Suppressor macrophage (primary cell): ENCODE data around the gene ATP6V1D.
"Not testable (repeated sequence)": the region's sequence is repeated elsewhere in the genome, so short reads cannot be mapped to it uniquely, and the experiment has no call there.

Experiments
- DNase-seq, 4 experiments: peaks; one replicate each; pipeline ENCODE4 v3.0.0-alpha.2; 2020 to 2022
- total RNA-seq, 17 experiments: gene quantifications; one replicate each; lab custom pipeline; 2026; ENCODE audit warnings: mixed read lengths in 6 of 17, inconsistent platforms in 3 of 17; lab: John Stamatoyannopoulos, UW

The ATP6V1D gene
- total RNA-seq = 101 to 346 (median 179) reads per million in 17 experiments

- peak; percentile 100 for DNase-seq
These were observed at the start of gene ATP6V1D, which contains the start of gene EIF2S1 for GRCh38 chr14:67359775-67360469. Gene ATP6V1D (minus strand): TSS chr14:67359804. CDS start chr14:67359698, 106 bp downstream. Gene EIF2S1 (plus strand): TSS chr14:67360328. CDS start chr14:67364768, 4,440 bp downstream.

DNA sequence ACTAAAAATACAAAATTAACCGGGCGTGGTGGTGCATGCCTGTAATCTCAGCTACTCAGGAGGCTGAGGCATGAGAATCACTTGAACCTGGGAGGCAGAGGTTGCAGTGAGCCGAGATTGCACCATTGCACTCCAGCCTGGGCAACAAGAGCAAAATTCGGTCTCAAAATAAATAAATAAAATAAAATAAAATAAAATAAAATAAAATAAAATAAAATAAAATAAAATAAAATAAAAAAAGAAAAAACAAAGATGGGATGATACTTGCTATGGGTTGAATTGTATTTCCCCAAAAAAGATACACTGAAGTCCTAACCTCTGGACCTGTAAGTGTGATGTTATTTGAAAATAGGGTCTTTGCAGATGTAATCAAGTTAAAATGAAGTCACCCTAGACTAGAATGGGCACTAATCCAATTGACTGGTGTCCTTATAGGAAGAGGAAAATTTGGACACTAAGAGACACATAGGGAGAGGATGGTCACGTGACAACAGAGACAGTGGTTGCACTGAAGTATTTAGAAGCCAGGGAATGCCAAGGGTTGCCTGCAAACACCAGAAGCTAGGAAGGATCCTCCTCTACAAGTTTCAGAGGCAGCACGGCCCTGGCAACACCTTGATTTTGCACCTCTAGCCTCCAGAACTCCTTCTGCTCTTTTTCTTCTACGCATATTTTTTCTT lies 48.7 kb upstream of the ATP6V1D start:
- not testable (repeated sequence) for DNase-seq

GRCh38 chr14:67405771-67406170 lies 46.2 kb upstream of the ATP6V1D start:
- no peak for DNase-seq

DNA sequence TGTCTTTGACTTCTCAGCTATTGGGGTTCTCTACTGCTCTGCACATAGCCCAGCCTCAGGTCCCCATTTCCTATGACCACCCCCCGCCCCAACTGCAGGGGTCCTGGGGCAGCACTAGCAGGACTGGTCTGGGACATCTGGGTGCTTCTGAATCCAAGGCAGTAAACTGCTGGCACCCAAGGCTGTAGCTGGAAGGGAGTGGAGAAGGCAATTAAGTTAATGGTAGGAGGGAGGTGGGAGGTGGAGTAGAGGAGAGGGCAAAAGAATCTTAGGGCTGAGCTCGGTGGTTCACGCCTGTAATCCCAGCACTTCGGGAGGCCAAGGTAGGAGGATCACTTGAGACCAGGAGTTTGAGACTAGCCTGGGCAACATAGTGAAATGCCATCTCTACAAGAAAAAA lies 40.8 kb upstream of the ATP6V1D start:
- no peak for DNase-seq

GRCh38 chr14:67397536-67397935 lies 37.9 kb upstream of the ATP6V1D start:
- DNase-seq = no peak

DNA sequence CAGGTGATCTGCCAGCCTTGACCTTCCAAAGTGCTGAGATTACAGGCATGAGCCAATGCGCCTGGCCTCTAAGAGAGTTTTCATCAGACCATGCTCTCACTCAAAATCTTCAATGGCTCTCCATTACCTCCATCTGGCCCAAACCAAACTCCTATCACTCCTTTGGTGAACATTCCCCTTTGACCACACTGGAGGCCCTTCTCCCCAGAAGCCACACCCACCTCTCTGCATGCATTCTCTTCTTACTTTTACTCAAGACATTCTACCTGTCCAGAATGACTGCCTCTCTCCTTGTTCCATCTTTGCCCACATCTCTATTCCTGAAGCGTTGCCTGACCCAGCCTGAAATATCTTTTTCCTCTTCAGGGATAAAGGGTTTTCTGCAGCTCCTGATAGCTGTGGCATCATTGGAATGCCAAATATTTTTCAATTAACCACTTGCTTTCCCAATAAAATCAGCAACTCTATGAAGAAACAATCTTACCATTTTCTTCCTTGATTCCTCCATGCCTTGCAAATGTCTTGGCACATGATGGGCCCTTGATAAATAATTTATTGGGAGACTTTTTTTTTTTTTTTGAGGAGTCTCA lies 36.9 kb upstream of the ATP6V1D start:
- no peak for DNase-seq

GRCh38 chr14:67395876-67396189 lies 36.2 kb upstream of the ATP6V1D start:
- no peak for DNase-seq

GRCh38 chr14:67395086-67395875 lies 35.7 kb upstream of the ATP6V1D start:
- DNase-seq = no peak

- DNase-seq = no peak
These were observed 34.1 kb upstream of the ATP6V1D start for GRCh38 chr14:67393689-67394088.

DNA sequence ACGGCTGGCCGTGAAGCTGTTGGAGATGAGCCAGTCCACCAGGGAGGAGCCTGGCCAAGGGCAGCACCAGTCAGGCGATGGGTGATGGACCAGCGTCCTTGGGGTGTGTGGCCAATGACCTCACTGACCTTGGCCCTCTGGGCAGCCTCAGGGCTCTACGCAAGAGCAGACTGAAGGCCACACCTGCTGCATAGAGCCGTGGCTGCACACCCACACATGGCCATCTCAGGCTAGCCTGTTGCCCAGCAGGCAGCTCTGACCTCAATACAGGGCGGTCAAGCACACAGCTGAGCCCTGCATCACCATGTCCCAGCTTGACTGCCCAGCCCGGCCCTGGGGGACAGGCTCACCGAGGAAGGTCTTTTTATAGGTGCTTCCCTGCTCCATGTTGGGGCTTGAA lies 33.2 kb upstream of the ATP6V1D start:
- no peak for DNase-seq

DNA sequence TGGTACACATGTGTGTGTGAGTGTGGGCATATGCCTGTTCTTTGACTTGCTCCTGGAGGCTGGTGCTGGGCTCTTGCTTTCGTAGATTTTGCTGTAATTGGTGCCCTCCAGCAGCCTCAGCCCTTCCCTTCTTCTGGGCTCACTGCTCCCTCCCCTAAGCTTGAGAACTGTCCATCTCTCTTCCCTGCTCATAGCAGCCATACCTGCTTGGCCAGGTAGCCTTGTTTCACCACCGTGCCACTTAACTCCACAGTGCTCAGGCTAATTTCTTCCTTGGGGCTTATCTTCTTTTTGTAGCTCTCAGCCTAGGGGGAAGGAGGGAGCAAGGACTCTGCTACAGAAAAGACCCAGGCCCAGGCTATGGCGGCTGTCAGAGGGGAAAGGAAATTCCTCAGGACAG lies 32.5 kb upstream of the ATP6V1D start:
- no peak for DNase-seq

- no peak for DNase-seq
These were observed 31.7 kb upstream of the ATP6V1D start for GRCh38 chr14:67391268-67391667.

- DNase-seq = peak; percentile 18 to 64 (median 60)
These were observed 30.4 kb upstream of the ATP6V1D start for GRCh38 chr14:67389811-67390534.

GRCh38 chr14:67389275-67389674 lies 29.7 kb upstream of the ATP6V1D start:
- no peak for DNase-seq

- DNase-seq = no peak
These were observed 27.6 kb upstream of the ATP6V1D start for GRCh38 chr14:67387195-67387594.

DNA sequence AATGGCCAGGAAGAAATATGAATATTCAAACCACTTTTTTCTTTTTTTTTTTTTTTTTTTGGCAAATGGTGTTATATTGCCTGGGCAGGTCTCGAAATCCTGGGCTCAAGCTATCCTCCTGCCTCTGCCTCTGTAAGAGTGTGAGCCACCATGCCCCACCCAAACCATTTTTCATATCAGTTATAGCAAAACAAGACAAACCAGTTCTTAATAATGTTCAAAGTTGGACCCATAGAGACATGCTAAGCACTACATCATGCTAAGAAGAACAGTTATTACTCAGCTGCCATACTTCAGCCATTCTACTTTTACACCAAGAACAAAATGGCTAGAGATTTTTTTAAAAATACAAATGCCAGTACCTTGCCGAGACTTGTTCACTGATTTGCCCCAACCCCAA lies 26.0 kb upstream of the ATP6V1D start:
- no peak for DNase-seq

- DNase-seq = no peak
These were observed 25.5 kb upstream of the ATP6V1D start for GRCh38 chr14:67385120-67385519.

GRCh38 chr14:67377916-67378315 lies 18.3 kb upstream of the ATP6V1D start:
- DNase-seq = peak in 2 of 4 experiments; percentile 24 to 34

DNA sequence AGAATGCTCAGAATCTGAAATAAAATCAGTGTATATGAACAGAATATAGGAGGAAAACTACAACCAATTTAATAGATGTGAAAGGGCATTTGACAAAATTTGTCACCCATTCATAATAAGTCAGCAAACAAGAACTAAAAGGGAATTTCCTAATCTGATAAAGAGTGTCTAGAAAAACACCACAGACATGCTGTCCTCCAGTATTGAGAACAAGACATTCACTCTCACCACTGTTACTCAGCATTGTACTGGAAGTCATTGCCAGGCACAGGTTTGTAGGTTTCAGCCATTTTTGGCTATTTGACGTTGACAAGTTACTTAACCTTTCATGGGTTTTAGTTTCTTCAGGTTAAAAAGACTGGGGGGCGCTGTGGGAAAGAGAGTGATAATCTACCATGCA lies 13.7 kb upstream of the ATP6V1D start:
- no peak for DNase-seq

- DNase-seq = no peak
These were observed 13.2 kb upstream of the ATP6V1D start for GRCh38 chr14:67372833-67373232.

GRCh38 chr14:67371247-67372148 lies 11.9 kb upstream of the ATP6V1D start:
- DNase-seq = peak; percentile 27 to 67 (median 48)
